ENCODE data around the gene TSHZ1. TPM values are rescaled to one million over a fixed set of nuclear protein-coding genes. Genes with fewer than 3 reads are reported as not detected.

The TSHZ1 gene
- total RNA-seq, 1 experiment from 2014 or later: 5.6 TPM

- Histone ChIP-seq H3K27me3 (ENCODE audit: low read length) (peaks cover 37% of the 10 kb centered on the region), H3K9me2 (replicated peaks; ENCODE audit: low read length) (no peaks in the 10 kb centered on the region), H3K9ac (ENCODE audit: low read length) (no peak overlapping the region), H3K27ac (ENCODE audit: low read length) (no peak overlapping the region), H3K4me1 (ENCODE audit: insufficient read depth, low read length) (no peaks in the 10 kb centered on the region), H3K79me2 (ENCODE audit: low read length) (no peaks in the 10 kb centered on the region), H3K4me2 (ENCODE audit: low read length) (no peak overlapping the region), H3K9me3 (ENCODE audit: low read length) (no peaks in the 10 kb centered on the region), H4K20me1 (ENCODE audit: low read length) (no peaks in the 10 kb centered on the region), H3F3A (ENCODE audit: low read length, unreplicated experiment) (no peaks in the 10 kb centered on the region), H3K4me3 (ENCODE audit: low read length) (no peak overlapping the region), H3K36me3 (ENCODE audit: low read depth, low read length) (no peaks in the 10 kb centered on the region), H2AFZ (ENCODE audit: low read length) (no peak overlapping the region)
- intact Hi-C loops (cut with micrococcal nuclease): no loop called here
- TF ChIP-seq EZH2phosphoT487 (IDR thresholded peaks at IDR 0.05; ENCODE audit: borderline replicate concordance, low read length): no peak
- TF ChIP-seq EZH2 (IDR thresholded peaks at IDR 0.05; ENCODE audit: low read length, unreplicated experiment): no peak
- no peak for TF ChIP-seq CTCF (conservative IDR thresholded peaks at IDR 0.05; ENCODE audit: low read depth, low read length)
- BruUV-seq (replicated peaks): no TSS peak
- ATAC-seq (no peak), DNase-seq (no peak)
- POLR2A ChIA-PET (ENCODE audit: unreplicated experiment): no interaction called here
- CTCF ChIA-PET: no interaction called here
These were observed 126.2 kb downstream of the TSHZ1 start for GRCh38 chr18:75336767-75337166.

GRCh38 chr18:75337348-75337747 is 126.8 kb downstream of the TSHZ1 start:
- intact Hi-C loops (cut with micrococcal nuclease): no loop called here
- no peaks in the 10 kb centered on the region for H3K9me2 ChIP-seq (replicated peaks; ENCODE audit: low read length)
- H3K4me2 ChIP-seq (ENCODE audit: low read length): no peak overlapping the region
- TF ChIP-seq CTCF (conservative IDR thresholded peaks at IDR 0.05; ENCODE audit: low read depth, low read length) (no peak), EZH2phosphoT487 (IDR thresholded peaks at IDR 0.05; ENCODE audit: borderline replicate concordance, low read length) (no peak), EZH2 (IDR thresholded peaks at IDR 0.05; ENCODE audit: low read length, unreplicated experiment) (no peak)
- no peaks in the 10 kb centered on the region for H3K79me2 ChIP-seq (ENCODE audit: low read length)
- no peak for DNase-seq
- no peak overlapping the region for H3K9ac ChIP-seq (ENCODE audit: low read length)
- H4K20me1 ChIP-seq (ENCODE audit: low read length): no peaks in the 10 kb centered on the region
- no peak overlapping the region for H2AFZ ChIP-seq (ENCODE audit: low read length)
- H3K4me1 ChIP-seq (ENCODE audit: insufficient read depth, low read length): no peaks in the 10 kb centered on the region
- H3K27me3 ChIP-seq (ENCODE audit: low read length): peaks cover 39% of the 10 kb centered on the region
- ChIA-PET POLR2A (ENCODE audit: unreplicated experiment) (no interaction called here), CTCF (interaction anchor here (0.6 kb wide), 1 partner anchor 435 kb away, joined by 3 read pairs; no protein-coding TSS in a partner anchor)
- H3K27ac ChIP-seq (ENCODE audit: low read length): no peak overlapping the region
- H3K4me3 ChIP-seq (ENCODE audit: low read length): no peak overlapping the region
- H3F3A ChIP-seq (ENCODE audit: low read length, unreplicated experiment): no peaks in the 10 kb centered on the region
- no peak for ATAC-seq
- H3K36me3 ChIP-seq (ENCODE audit: low read depth, low read length): no peaks in the 10 kb centered on the region
- H3K9me3 ChIP-seq (ENCODE audit: low read length): no peaks in the 10 kb centered on the region
- BruUV-seq (replicated peaks): no TSS peak

GRCh38 chr18:75338631-75339030 is 128.0 kb downstream of the TSHZ1 start:
- TF ChIP-seq CTCF (conservative IDR thresholded peaks at IDR 0.05; ENCODE audit: low read depth, low read length): no peak
- no peak for TF ChIP-seq EZH2 (IDR thresholded peaks at IDR 0.05; ENCODE audit: low read length, unreplicated experiment)
- TF ChIP-seq EZH2phosphoT487 (IDR thresholded peaks at IDR 0.05; ENCODE audit: borderline replicate concordance, low read length): no peak
- no peaks in the 10 kb centered on the region for H3K9me3 ChIP-seq (ENCODE audit: low read length)
- no peaks in the 10 kb centered on the region for H3F3A ChIP-seq (ENCODE audit: low read length, unreplicated experiment)
- H3K9me2 ChIP-seq (replicated peaks; ENCODE audit: low read length): no peaks in the 10 kb centered on the region
- ATAC-seq (no peak), DNase-seq (no peak)
- H3K27me3 ChIP-seq (ENCODE audit: low read length): peaks cover 51% of the 10 kb centered on the region
- intact Hi-C loops (cut with micrococcal nuclease): no loop called here
- H3K4me3 ChIP-seq (ENCODE audit: low read length): no peak overlapping the region
- H2AFZ ChIP-seq (ENCODE audit: low read length): no peak overlapping the region
- no peak overlapping the region for H3K27ac ChIP-seq (ENCODE audit: low read length)
- no peaks in the 10 kb centered on the region for H4K20me1 ChIP-seq (ENCODE audit: low read length)
- CTCF ChIA-PET: no interaction called here
- no TSS peak for BruUV-seq (replicated peaks)
- no peaks in the 10 kb centered on the region for H3K4me1 ChIP-seq (ENCODE audit: insufficient read depth, low read length)
- H3K36me3 ChIP-seq (ENCODE audit: low read depth, low read length): no peaks in the 10 kb centered on the region
- POLR2A ChIA-PET (ENCODE audit: unreplicated experiment): no interaction called here
- H3K4me2 ChIP-seq (ENCODE audit: low read length): no peak overlapping the region
- H3K79me2 ChIP-seq (ENCODE audit: low read length): no peaks in the 10 kb centered on the region
- no peak overlapping the region for H3K9ac ChIP-seq (ENCODE audit: low read length)

Other genes starting within 250 kb of the TSHZ1 start
- 8.2 and 8.3 TPM in 2 replicates for gene PTGR3, start 1.7 kb upstream of the TSHZ1 start, total RNA-seq (2014; rRNA removed)
- not detected in 2 replicates for gene SMIM21, start 216.9 kb downstream of the TSHZ1 start, total RNA-seq (2014; rRNA removed)

Measured in PC-3 (cell line).